ENCODE results near the gene SIMC1. TPM values are rescaled to one million over a fixed set of nuclear protein-coding genes. Genes with fewer than 3 reads are reported as not detected.

Gene SIMC1
- total and polyA plus RNA-seq, 2 donors (not counting 1 experiment from before 2014, with no cell fraction given): 20.6 to 63.8 TPM

DNA sequence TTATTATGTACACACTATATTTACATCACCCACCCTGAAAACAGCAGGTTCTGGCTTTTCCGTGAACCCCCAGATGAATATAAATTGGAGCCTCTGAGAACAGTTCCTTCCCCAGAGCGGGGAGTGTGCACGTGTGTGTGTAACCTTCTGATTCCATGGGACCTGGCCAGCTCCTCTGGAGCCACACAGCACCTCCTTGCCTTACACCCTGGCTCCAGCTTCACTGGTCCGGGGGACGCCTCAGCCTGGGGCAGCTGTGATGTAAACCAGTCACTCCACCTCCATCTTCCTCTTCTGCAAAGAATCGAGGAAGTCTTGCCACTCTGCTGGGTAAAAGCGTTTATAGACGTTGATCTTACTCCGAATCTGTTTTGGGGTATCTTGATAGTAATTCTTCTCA is 145.7 kb downstream of the SIMC1 start:
- WGBS (ENCODE audit: insufficient coverage): 100% methylated on average over 4 of the region's 9 CpGs
- H3K4me1 ChIP-seq (ENCODE audit: control insufficient read depth in 2 of 2, insufficient read depth in 2 of 2, low read length in 2 of 2): peaks cover 22 to 26% of the 10 kb centered on the region in 2 donors
- H3K27me3 ChIP-seq (replicated peaks in 1 of 4; ENCODE audit: control extremely low read depth in 1 of 4, control insufficient read depth in 3 of 4, insufficient read depth in 4 of 4, low read length in 3 of 4): no peaks in the 10 kb centered on the region
- peaks cover 9% of the 10 kb centered on the region for H4K20me1 ChIP-seq (ENCODE audit: control insufficient read depth, insufficient read depth, low read length, poor library complexity, severe bottlenecking)
- no peak for ATAC-seq (ENCODE audit: low read depth)
- Mint-ChIP-seq H3K27me3 (no peaks in the 10 kb centered on the region), H3K4me3 (no peak overlapping the region), H3K4me1 (peaks cover 28% of the 10 kb centered on the region), H3K9me3 (ENCODE audit: insufficient read depth) (no peaks in the 10 kb centered on the region), H3K27ac (no peak overlapping the region)
- H3K9me3 ChIP-seq (ENCODE audit: control extremely low read depth in 1 of 3, control insufficient read depth in 2 of 3, insufficient read depth in 1 of 3, low read length in 2 of 3): no peaks in the 10 kb centered on the region
- intact Hi-C loops (cut with micrococcal nuclease): loop anchor here (10.0 kb wide), 1 partner anchor 149 kb away; the partner anchor contains the start of gene SIMC1
- H2AFZ ChIP-seq (ENCODE audit: insufficient read depth, low read depth, low read length, poor library complexity, severe bottlenecking): no peak overlapping the region
- peaks cover 34% of the 10 kb centered on the region for H3K79me2 ChIP-seq (ENCODE audit: control insufficient read depth, insufficient read depth, low read length)
- POLR2A ChIA-PET: no interaction called here
- no peak overlapping the region for H3K4me3 ChIP-seq (ENCODE audit: control extremely low read depth in 1 of 5, extremely low read depth in 1 of 5, insufficient read depth in 1 of 5, low read depth in 2 of 5, low read length in 4 of 5)
- TF ChIP-seq EZH2 (IDR thresholded peaks at IDR 0.05; ENCODE audit: borderline replicate concordance, insufficient read depth, low read depth, low read length, poor library complexity, severe bottlenecking) (no peak), CTCF (IDR thresholded peaks at IDR 0.05) (no peak)
- H3K4me2 ChIP-seq (replicated peaks; ENCODE audit: low read depth, low read length, poor library complexity, severe bottlenecking): no peak overlapping the region
- CTCF ChIA-PET: no interaction called here
- no peak for DNase-seq
- peaks cover 5 to 56% of the 10 kb centered on the region in 2 experiments for H3K36me3 ChIP-seq (replicated peaks in 1 of 2; ENCODE audit: control extremely low read depth in 1 of 2, control insufficient read depth in 1 of 2, extremely low read depth in 1 of 2, insufficient read depth in 2 of 2, low read length in 1 of 2)
- no peak overlapping the region for H3K9ac ChIP-seq (ENCODE audit: low read length)
- H3K27ac ChIP-seq (ENCODE audit: low read length in 2 of 2): no peak overlapping the region

- no peak overlapping the region for H3K4me2 ChIP-seq (replicated peaks; ENCODE audit: low read depth, low read length, poor library complexity, severe bottlenecking)
- H3K27ac ChIP-seq (ENCODE audit: low read length in 2 of 2): no peak overlapping the region
- H3K36me3 ChIP-seq (replicated peaks in 1 of 2; ENCODE audit: control extremely low read depth in 1 of 2, control insufficient read depth in 1 of 2, extremely low read depth in 1 of 2, insufficient read depth in 2 of 2, low read length in 1 of 2): peaks cover 5 to 56% of the 10 kb centered on the region in 2 experiments
- 95% methylated on average over 7 of the region's 8 CpGs for WGBS (ENCODE audit: insufficient coverage)
- no peak overlapping the region for H3K27ac Mint-ChIP-seq
- no peaks in the 10 kb centered on the region for H3K27me3 Mint-ChIP-seq
- H3K9ac ChIP-seq (ENCODE audit: low read length): no peak overlapping the region
- no peaks in the 10 kb centered on the region for H3K9me3 Mint-ChIP-seq (ENCODE audit: insufficient read depth)
- peaks cover 34% of the 10 kb centered on the region for H3K79me2 ChIP-seq (ENCODE audit: control insufficient read depth, insufficient read depth, low read length)
- ChIA-PET POLR2A (no interaction called here), CTCF (no interaction called here)
- H3K4me1 Mint-ChIP-seq: peaks cover 31% of the 10 kb centered on the region
- H3K4me3 Mint-ChIP-seq: no peak overlapping the region
- H3K4me1 ChIP-seq (ENCODE audit: control insufficient read depth in 2 of 2, insufficient read depth in 2 of 2, low read length in 2 of 2): peaks cover 23 to 29% of the 10 kb centered on the region in 2 donors
- no peak overlapping the region for H3K4me3 ChIP-seq (ENCODE audit: control extremely low read depth in 1 of 5, extremely low read depth in 1 of 5, insufficient read depth in 1 of 5, low read depth in 2 of 5, low read length in 4 of 5)
- TF ChIP-seq EZH2 (IDR thresholded peaks at IDR 0.05; ENCODE audit: borderline replicate concordance, insufficient read depth, low read depth, low read length, poor library complexity, severe bottlenecking): no peak
- no peak for TF ChIP-seq CTCF (IDR thresholded peaks at IDR 0.05)
- H2AFZ ChIP-seq (ENCODE audit: insufficient read depth, low read depth, low read length, poor library complexity, severe bottlenecking): no peak overlapping the region
- no peaks in the 10 kb centered on the region for H3K27me3 ChIP-seq (replicated peaks in 1 of 4; ENCODE audit: control extremely low read depth in 1 of 4, control insufficient read depth in 3 of 4, insufficient read depth in 4 of 4, low read length in 3 of 4)
- intact Hi-C loops (cut with micrococcal nuclease): loop anchor here (10.0 kb wide), 1 partner anchor 150 kb away; the partner anchor contains the start of gene SIMC1
- no peak for ATAC-seq (ENCODE audit: low read depth)
- H4K20me1 ChIP-seq (ENCODE audit: control insufficient read depth, insufficient read depth, low read length, poor library complexity, severe bottlenecking): peaks cover 9% of the 10 kb centered on the region
- DNase-seq: no peak
- no peaks in the 10 kb centered on the region for H3K9me3 ChIP-seq (ENCODE audit: control extremely low read depth in 1 of 3, control insufficient read depth in 2 of 3, insufficient read depth in 1 of 3, low read length in 2 of 3)
Observed at GRCh38 chr5:176384366-176384930, 146.2 kb downstream of the SIMC1 start.
